Mammary epithelial cell (primary cell): ENCODE data around the gene ZNF385B.

Experiments used
- CTCF ChIP-seq, 2 donors: IDR thresholded peaks in 1 of 2; conservative IDR thresholded peaks in 1 of 2; 2 replicates each; pipeline ENCODE4 v1.5.1; 2011 to 2012; ENCODE audit warnings: inconsistent platforms in 2 of 2, low read length in 2 of 2, mild to moderate bottlenecking in 2 of 2, control low read depth in 1 of 2, low read depth in 1 of 2; ENCODE audit not compliant: insufficient read depth in 1 of 2; ENCODE audit errors: extremely low read depth in 1 of 2
- EZH2 ChIP-seq: IDR thresholded peaks from 2 replicates; pipeline ENCODE4 v1.6.1; 2012; ENCODE audit warnings: low read length, inconsistent platforms, borderline replicate concordance

DNA sequence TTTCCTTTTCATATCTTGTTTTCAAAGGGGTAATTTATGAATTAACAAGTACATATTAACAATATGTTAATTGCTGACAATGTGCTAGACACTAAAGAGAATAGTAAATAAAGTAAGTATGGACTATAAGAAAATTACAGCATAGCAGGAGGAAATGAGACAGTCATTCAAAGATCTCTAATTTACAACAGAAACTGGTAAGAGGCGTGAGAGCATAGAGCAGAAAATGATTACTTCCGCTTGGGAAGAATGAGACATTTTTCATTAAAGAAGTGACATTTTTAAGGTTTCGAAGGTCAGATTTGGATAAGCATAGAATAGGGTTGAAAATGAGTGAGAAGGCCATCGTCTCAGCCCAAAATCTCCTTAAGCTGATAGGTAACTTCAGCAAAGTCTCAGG lies 412.4 kb downstream of the ZNF385B start:
- TF ChIP-seq CTCF (conservative IDR thresholded peaks at IDR 0.05 in 1 of 2, IDR thresholded peaks at IDR 0.05 in 1 of 2; ENCODE audit: extremely low read depth in 1 of 2, insufficient read depth in 1 of 2, low read depth in 1 of 2, low read length in 2 of 2) (no peak), EZH2 (no peak)
